HG02623 (cell line): ENCODE results near the gene PPP6R3.
"Not testable (repeated sequence)": the region's sequence is repeated elsewhere in the genome, so short reads cannot be mapped to it uniquely, and the experiment has no call there.

ENCODE experiments used
- ATAC-seq: cut with Tn5 transposase; IDR thresholded peaks from one replicate; pipeline ENCODE4 v1.9.1; 2021; ENCODE audit warnings: moderate library complexity; ENCODE audit not compliant: unreplicated experiment

PPP6R3 gene

GRCh38 chr11:68589547-68590216, 129.1 kb downstream of the PPP6R3 start:
- no peak for ATAC-seq

- no peak for ATAC-seq
Observed at GRCh38 chr11:68591719-68592118, 131.2 kb downstream of the PPP6R3 start.

GRCh38 chr11:68593441-68593840, 132.9 kb downstream of the PPP6R3 start:
- no peak for ATAC-seq

- no peak for ATAC-seq
Observed at GRCh38 chr11:68594123-68594522, 133.6 kb downstream of the PPP6R3 start.

GRCh38 chr11:68596231-68596630, 135.7 kb downstream of the PPP6R3 start:
- no peak for ATAC-seq

- no peak for ATAC-seq
Observed at GRCh38 chr11:68598816-68599653, 138.5 kb downstream of the PPP6R3 start.

- ATAC-seq = no peak
Observed at GRCh38 chr11:68601147-68601546, 140.6 kb downstream of the PPP6R3 start.

GRCh38 chr11:68609761-68610160, 149.2 kb downstream of the PPP6R3 start:
- no peak for ATAC-seq

- no peak for ATAC-seq
Observed at GRCh38 chr11:68610452-68611116, 150.0 kb downstream of the PPP6R3 start.

- no peak for ATAC-seq
Observed at GRCh38 chr11:68615657-68616056, 155.1 kb downstream of the PPP6R3 start.

GRCh38 chr11:68617925-68618809, 157.6 kb downstream of the PPP6R3 start:
- no peak for ATAC-seq

- no peak for ATAC-seq
Observed at GRCh38 chr11:68621826-68622225, 161.3 kb downstream of the PPP6R3 start.

- not testable (repeated sequence) for ATAC-seq
Observed at GRCh38 chr11:68623706-68624105, 163.2 kb downstream of the PPP6R3 start.

GRCh38 chr11:68625069-68625468, 164.5 kb downstream of the PPP6R3 start:
- not testable (repeated sequence) for ATAC-seq

GRCh38 chr11:68626236-68626635, 165.7 kb downstream of the PPP6R3 start:
- not testable (repeated sequence) for ATAC-seq

- not testable (repeated sequence) for ATAC-seq
Observed at GRCh38 chr11:68628837-68629236, 168.3 kb downstream of the PPP6R3 start.

- not testable (repeated sequence) for ATAC-seq
Observed at GRCh38 chr11:68632375-68632774, 171.8 kb downstream of the PPP6R3 start.

GRCh38 chr11:68632802-68633201, 172.2 kb downstream of the PPP6R3 start:
- no peak for ATAC-seq

GRCh38 chr11:68634606-68635005, 174.1 kb downstream of the PPP6R3 start:
- ATAC-seq = not testable (repeated sequence)

GRCh38 chr11:68635172-68635571, 174.6 kb downstream of the PPP6R3 start:
- ATAC-seq = not testable (repeated sequence)

- ATAC-seq = not testable (repeated sequence)
Observed at GRCh38 chr11:68635883-68636282, 175.3 kb downstream of the PPP6R3 start.
